Activated CD8-positive, alpha-beta memory T cell treated with anti-CD3 and anti-CD28 coated beads, Interleukin-2, amount 50 U/mL, for 24 hours (primary cell): ENCODE data around the gene PHOSPHO1.

Experiments
- DNase-seq: peaks from one replicate; pipeline ENCODE4 v3.0.0-alpha.2; 2020; ENCODE audit errors: extremely low read depth

PHOSPHO1 gene

GRCh38 chr17:49242813-49243212 is 12.2 kb upstream of the PHOSPHO1 start:
- no peak for DNase-seq

- no peak for DNase-seq
Observed at GRCh38 chr17:49241692-49242397, 11.3 kb upstream of the PHOSPHO1 start.

- DNase-seq = no peak
Observed at GRCh38 chr17:49241040-49241439, 10.5 kb upstream of the PHOSPHO1 start.

GRCh38 chr17:49240619-49241018 is 10.0 kb upstream of the PHOSPHO1 start:
- no peak for DNase-seq

- no peak for DNase-seq
Observed at GRCh38 chr17:49239963-49240362, 9.4 kb upstream of the PHOSPHO1 start.

- DNase-seq = no peak
Observed at GRCh38 chr17:49235896-49236295, 5.3 kb upstream of the PHOSPHO1 start.

GRCh38 chr17:49234509-49235080 is 4.0 kb upstream of the PHOSPHO1 start:
- no peak for DNase-seq

GRCh38 chr17:49231563-49231894 is 942 bp upstream of the PHOSPHO1 start:
- no peak for DNase-seq

GRCh38 chr17:49229805-49230600 is 584 bp downstream of the PHOSPHO1 start:
- DNase-seq = no peak

GRCh38 chr17:49229076-49229804 is 1.3 kb downstream of the PHOSPHO1 start:
- no peak for DNase-seq

GRCh38 chr17:49227436-49228261 is 2.9 kb downstream of the PHOSPHO1 start:
- DNase-seq = peak; percentile 61

GRCh38 chr17:49226771-49227435 is 3.7 kb downstream of the PHOSPHO1 start:
- no peak for DNase-seq

GRCh38 chr17:49225554-49226236 is 4.9 kb downstream of the PHOSPHO1 start:
- no peak for DNase-seq

- no peak for DNase-seq
Observed at GRCh38 chr17:49224997-49225337, 5.6 kb downstream of the PHOSPHO1 start.

GRCh38 chr17:49224198-49224996 is 6.2 kb downstream of the PHOSPHO1 start:
- no peak for DNase-seq

- DNase-seq = no peak
Observed at GRCh38 chr17:49223517-49224197, 6.9 kb downstream of the PHOSPHO1 start.

GRCh38 chr17:49223168-49223516 is 7.4 kb downstream of the PHOSPHO1 start:
- DNase-seq = no peak

GRCh38 chr17:49219987-49220386 is 10.6 kb downstream of the PHOSPHO1 start:
- no peak for DNase-seq
